Measurements from ENCODE around the gene JUND. TPM values are rescaled to one million over a fixed set of nuclear protein-coding genes. Genes with fewer than 3 reads are reported as not detected.

JUND gene
- total RNA-seq, 1 donor from 2014 or later: 225 TPM

- POLR2A ChIA-PET: interaction anchor here (0.6 to 20.0 kb wide), 9 partner anchors 13 to 133 kb away, joined by 3 to 926 read pairs (median 5); partner anchors contain the start of genes LSM4 and MPV17L2
- H3K4me3 Mint-ChIP-seq: no peak within 1 kb of the TSS
- CTCF ChIA-PET: interaction anchor here (2.3 kb wide), 1 partner anchor 54 kb away, joined by 6 read pairs; no protein-coding TSS in a partner anchor
- no peak for TF ChIP-seq CTCF (IDR thresholded peaks at IDR 0.05)
- H3K27ac Mint-ChIP-seq: no peak within 1 kb of the TSS
- no peak for DNase-seq
- no peaks in the 10 kb centered on the region for H3K27me3 Mint-ChIP-seq
- no peak for ATAC-seq (ENCODE audit: low read depth)
- peaks cover 42% of the 10 kb centered on the region for H3K36me3 Mint-ChIP-seq (ENCODE audit: low read depth)
- no peaks in the 10 kb centered on the region for H3K9me3 Mint-ChIP-seq
- intact Hi-C loops (cut with micrococcal nuclease): no loop called here
- peaks cover 32% of the 10 kb centered on the region for H3K4me1 Mint-ChIP-seq
Measured at GRCh38 chr19:18274219-18274780, 7.1 kb downstream of the JUND start, which contains the start of gene IQCN. TSS of gene IQCN (minus strand) at chr19:18274452. CDS start at chr19:18269478, 4,974 bp downstream.

- no peak for ATAC-seq (ENCODE audit: low read depth)
- CTCF ChIA-PET: interaction anchor here (2.3 kb wide), 1 partner anchor 55 kb away, joined by 6 read pairs; no protein-coding TSS in a partner anchor
- POLR2A ChIA-PET: interaction anchor here (0.5 to 20.0 kb wide), 8 partner anchors 10 to 206 kb away, joined by 3 to 926 read pairs (median 4); partner anchors contain the start of gene LSM4
- Mint-ChIP-seq H3K27me3 (no peaks in the 10 kb centered on the region), H3K4me1 (peaks cover 25% of the 10 kb centered on the region), H3K36me3 (ENCODE audit: low read depth) (peaks cover 40% of the 10 kb centered on the region), H3K9me3 (no peaks in the 10 kb centered on the region), H3K27ac (no peak overlapping the region), H3K4me3 (no peak overlapping the region)
- no peak for TF ChIP-seq CTCF (IDR thresholded peaks at IDR 0.05)
- intact Hi-C loops (cut with micrococcal nuclease): no loop called here
- no peak for DNase-seq
Measured at GRCh38 chr19:18273561-18274218, 7.7 kb downstream of the JUND start.

- no peak for DNase-seq
- no peaks in the 10 kb centered on the region for H3K9me3 Mint-ChIP-seq
- no peak overlapping the region for H3K4me3 Mint-ChIP-seq
- TF ChIP-seq CTCF (IDR thresholded peaks at IDR 0.05): no peak
- intact Hi-C loops (cut with micrococcal nuclease): no loop called here
- H3K27ac Mint-ChIP-seq: no peak overlapping the region
- H3K27me3 Mint-ChIP-seq: no peaks in the 10 kb centered on the region
- peaks cover 46% of the 10 kb centered on the region for H3K36me3 Mint-ChIP-seq (ENCODE audit: low read depth)
- no peak for ATAC-seq (ENCODE audit: low read depth)
- ChIA-PET CTCF (interaction anchor here (1.0 to 3.0 kb wide), 3 partner anchors 8 to 18 kb away, joined by 3 to 11 read pairs (median 3); no protein-coding TSS in a partner anchor), POLR2A (interaction anchor here (0.6 to 20.0 kb wide), 8 partner anchors 10 to 90 kb away, joined by 3 to 857 read pairs (median 4); partner anchors contain the start of genes JUND and LSM4)
- H3K4me1 Mint-ChIP-seq: peaks cover 13% of the 10 kb centered on the region
Measured at GRCh38 chr19:18271433-18271841, 10.0 kb downstream of the JUND start.

GRCh38 chr19:18270326-18270725, 11.1 kb downstream of the JUND start:
- Mint-ChIP-seq H3K9me3 (no peaks in the 10 kb centered on the region), H3K4me1 (peaks cover 13% of the 10 kb centered on the region), H3K4me3 (no peak overlapping the region), H3K27me3 (no peaks in the 10 kb centered on the region), H3K36me3 (ENCODE audit: low read depth) (peaks cover 49% of the 10 kb centered on the region), H3K27ac (no peak overlapping the region)
- intact Hi-C loops (cut with micrococcal nuclease): no loop called here
- ChIA-PET POLR2A (interaction anchor here (0.6 to 20.0 kb wide), 2 partner anchors 50 to 276 kb away, joined by 3 to 857 read pairs; partner anchors contain the start of gene LSM4), CTCF (interaction anchor here (1.2 to 3.0 kb wide), 2 partner anchors 9 to 62 kb away, joined by 5 to 11 read pairs; no protein-coding TSS in a partner anchor)
- TF ChIP-seq CTCF (IDR thresholded peaks at IDR 0.05): no peak
- ATAC-seq (ENCODE audit: low read depth): no peak
- no peak for DNase-seq

Data from activated B cell treated with CpG ODN at 0.5 μM for 24 hours (primary cell).